ENCODE measurements around the gene GRIK2.

The GRIK2 gene

DNA sequence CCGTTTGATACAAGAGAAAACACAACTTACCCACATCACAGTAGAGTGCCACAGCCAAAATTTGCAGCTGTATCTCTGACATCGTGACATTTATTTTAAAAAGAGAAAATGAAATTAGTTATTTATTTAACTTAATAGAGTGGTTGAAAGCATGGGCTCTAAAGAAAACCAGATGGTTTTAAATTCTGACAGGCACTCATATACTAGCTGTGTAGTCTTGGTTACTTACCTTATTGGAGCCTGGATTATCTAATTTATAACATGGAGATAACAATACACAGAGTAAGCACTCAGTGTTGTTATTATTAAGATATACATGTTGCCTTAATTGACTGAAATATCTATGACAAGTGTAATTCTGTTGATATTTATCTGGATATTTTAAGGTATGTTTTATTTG is 334.9 kb downstream of the GRIK2 start:
- no peak for DNase-seq

DNA sequence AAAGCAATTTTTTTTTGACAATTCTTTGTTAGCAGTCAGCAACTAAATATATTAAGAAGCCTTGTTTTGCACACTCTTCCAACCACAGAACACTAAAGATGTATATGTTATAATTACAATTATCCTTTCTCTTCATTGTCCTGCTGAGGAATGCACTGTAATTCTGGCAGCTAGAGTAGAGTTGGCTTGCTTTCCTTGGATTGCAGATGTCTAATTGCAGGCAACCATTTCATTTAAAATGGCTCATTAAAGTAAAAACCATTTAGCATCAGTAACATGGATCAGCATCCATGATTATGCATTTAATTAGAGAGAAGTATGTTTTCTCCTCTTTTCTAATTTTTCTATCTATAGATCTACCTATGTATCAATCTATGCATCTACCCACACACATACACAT is 335.4 kb downstream of the GRIK2 start:
- no peak for DNase-seq

DNA sequence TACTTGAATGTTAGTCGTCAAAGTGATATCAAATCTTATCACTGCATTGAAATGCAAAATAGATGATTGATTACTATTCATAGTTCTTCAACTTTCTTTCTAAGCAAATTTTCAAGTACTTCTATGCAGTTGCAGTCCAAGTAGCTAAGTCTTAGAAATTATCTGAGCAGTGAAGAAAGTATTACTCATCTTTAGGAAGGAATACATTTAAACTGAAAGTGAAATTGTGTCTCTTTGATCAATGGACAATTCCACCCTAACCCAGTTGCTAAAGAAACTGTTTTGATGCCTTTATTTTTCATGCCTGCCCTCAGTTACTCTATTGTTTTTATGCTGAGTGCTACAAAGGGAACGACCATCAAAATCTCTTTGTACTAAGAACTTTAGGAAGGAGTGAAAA is 337.4 kb downstream of the GRIK2 start:
- DNase-seq: no peak

DNA sequence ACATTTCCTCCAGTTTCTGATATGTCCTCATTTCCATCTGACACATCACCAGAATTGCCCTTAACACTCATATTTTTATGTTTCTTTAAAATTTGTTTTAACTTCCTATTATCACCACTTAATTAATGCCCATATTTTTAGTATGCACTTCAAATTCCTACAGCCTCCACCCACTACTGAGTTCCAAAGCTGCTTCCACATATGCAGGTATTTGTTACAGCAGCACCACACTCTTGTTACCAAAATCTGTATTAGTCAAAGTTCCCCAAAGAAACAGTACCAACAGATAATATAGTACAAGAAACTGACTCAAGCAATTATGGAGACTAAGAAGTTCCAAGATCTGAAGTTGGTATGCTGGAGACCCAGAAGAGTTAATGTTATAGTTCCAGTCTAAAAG is 340.4 kb downstream of the GRIK2 start:
- no peak for DNase-seq

DNA sequence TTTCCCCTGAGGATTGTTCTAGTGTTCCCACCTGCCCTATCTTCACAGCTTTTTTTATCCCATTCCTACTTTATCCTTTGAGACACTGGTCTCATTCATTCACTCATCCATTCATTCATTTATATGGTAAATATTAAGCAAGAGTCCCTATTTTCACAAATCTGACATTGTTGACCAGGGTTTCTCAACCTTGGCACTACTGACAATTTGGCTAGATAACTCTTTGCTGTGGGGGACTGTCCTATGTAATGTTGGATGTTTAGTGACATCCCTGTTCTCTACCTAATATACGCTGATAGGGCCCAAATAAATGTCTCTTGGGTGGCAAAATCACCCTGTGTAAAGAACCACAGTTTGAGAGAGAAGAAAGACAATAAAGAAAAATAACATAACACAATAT is 345.0 kb downstream of the GRIK2 start:
- DNase-seq: no peak

DNA sequence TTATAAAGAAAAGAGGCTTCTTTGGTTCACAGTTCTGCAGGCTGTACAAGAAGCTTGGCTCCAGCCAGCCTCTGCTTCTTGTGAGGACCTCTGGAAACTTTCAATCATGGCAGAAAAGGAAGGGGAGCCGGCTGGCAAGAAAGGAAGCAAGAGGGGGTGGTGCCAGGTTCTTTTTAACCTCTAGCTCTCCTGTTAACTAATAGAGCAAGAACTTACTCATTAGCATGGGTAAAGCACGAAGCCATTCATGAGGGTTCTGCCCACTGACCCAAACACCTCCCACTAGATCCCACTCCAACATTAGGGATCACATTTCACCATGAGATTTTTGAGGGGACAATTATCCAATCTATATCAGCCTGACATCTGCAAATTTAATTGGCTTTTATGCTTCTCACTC is 347.1 kb downstream of the GRIK2 start:
- DNase-seq: no peak

- no peak for DNase-seq
Observed at GRCh38 chr6:101741474-101742171, 348.1 kb downstream of the GRIK2 start.

- DNase-seq: no peak
Observed at GRCh38 chr6:101747160-101747559, 353.7 kb downstream of the GRIK2 start.

DNA sequence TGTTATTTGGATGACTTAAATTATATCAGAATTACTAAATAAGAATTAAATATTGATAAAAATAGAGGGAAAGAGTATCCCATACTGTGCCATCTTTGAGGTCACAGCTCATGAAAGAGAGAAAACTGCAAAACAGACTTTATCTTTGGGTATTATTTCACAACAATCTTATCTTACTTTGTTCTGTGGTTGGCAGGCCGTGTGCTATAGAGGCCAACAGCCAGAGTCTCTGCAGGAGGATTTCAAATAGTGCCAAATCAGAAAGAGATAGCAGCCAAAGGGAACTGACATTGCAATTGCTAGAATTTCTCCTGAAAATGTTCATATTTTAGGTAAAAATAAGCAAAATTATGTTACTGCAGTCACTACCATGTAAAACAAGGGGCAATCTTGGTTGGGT is 354.2 kb downstream of the GRIK2 start:
- DNase-seq: no peak

DNA sequence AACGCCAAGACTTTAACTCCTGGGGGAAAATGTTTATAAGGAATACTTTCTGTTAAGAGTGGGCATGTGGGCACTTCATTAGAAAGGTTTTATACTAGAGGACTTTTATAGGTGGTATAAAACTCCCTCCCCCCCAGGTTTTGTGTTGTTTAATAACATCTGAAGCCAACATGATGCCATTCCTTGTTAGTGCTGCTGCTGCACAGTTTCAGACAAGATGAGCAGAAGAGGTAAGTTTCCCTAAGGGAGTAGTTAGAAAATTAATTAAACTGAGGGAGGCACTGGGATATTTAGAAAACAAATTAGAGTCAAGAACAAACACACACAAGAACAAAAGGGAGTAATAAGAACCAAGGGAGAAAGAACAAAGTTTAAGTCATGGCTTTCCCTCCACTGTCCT is 362.4 kb downstream of the GRIK2 start:
- DNase-seq: no peak

GRCh38 chr6:101758368-101758767 is 364.9 kb downstream of the GRIK2 start:
- no peak for DNase-seq

DNA sequence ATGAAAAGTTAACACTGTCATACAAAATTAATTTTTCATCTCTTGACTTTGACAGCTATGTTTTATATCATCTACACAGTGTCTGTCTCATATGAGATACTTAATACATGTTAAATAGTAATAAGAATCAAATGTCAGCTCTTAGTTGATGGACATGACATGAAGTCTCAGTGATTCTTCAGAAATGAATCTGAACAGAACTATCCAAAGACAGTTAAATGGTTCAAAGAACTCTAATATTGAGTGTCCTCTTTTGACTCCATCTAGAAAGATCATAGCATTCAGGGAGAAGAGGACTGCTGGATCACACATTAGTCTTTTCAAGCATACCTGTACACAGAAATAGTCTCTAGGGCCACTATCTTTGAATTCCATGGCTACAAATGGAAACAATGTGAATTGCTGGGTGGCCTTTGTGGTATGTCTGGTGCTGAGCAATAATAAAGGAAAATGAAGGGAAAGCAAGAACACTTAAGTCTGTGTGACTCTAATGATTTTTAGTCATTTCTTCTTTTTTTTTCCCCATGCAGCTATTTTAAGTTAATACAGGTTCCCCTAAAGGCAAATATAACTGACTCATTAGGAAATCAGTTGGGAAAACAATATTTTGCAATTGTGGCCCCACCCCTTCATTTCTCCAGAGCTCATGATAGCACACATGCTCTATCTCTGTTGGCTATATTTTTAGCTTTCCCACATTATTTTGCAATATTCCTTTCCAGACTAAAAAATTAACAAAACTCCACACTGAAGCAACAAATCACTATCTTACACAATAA is 367.5 kb downstream of the GRIK2 start:
- no peak for DNase-seq

DNA sequence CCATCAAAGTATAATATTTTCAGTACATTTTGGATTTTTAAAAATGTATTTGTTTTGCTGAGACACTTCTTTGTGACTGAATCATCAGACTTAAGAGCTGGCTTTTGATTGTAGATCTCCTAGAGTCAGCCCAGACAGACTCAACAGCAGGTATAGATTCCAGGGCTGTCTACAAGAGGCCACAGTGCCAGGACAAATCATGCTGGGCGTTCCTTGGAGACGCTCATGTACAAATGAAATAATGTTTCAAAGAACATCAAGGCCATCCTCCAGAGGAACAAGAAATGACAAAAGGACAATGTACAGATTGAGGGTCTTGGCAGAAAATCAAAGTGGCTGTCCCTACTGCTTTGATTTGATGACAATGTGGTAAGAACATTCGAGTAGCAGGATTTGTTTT is 369.3 kb downstream of the GRIK2 start:
- DNase-seq: no peak

DNA sequence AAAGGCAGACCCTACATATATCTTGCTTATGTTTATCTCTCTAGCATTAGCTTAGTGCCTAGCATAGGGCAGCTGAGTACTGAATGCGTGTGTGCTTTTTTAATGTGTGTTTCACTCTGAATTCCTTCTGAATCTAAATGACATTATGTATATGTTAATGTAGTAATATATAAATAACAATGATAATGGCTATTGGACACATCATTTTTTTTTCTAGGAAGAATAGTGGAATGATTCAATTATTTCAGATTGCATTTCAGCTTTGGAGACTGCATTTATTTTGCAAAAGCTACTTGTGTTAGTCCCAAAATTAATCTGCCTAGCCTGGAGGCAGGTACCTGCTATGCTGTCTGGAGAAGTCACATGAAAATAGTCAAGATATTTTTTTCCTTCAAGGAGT is 371.8 kb downstream of the GRIK2 start:
- DNase-seq: no peak

DNA sequence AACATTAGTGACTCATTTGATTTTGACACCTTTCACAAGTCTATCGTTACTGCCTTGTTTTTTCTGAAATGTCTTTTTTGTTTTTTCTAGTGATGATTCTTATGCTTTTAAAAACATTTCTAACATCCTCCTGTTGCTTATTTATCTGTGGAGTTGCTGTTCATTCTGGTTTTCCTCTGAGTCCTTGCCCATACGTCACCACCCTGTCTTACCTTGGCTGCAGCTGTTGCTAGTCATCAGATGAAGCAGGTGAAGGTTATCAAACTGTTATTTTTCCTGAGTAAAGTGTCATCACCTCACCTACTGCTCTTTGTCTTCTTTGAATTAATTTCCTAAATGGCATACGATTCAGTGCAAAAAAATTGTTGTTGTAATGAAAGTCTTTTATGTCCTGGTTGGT is 376.6 kb downstream of the GRIK2 start:
- DNase-seq: no peak

- no peak for DNase-seq
Observed at GRCh38 chr6:101776919-101777350, 383.4 kb downstream of the GRIK2 start.

DNA sequence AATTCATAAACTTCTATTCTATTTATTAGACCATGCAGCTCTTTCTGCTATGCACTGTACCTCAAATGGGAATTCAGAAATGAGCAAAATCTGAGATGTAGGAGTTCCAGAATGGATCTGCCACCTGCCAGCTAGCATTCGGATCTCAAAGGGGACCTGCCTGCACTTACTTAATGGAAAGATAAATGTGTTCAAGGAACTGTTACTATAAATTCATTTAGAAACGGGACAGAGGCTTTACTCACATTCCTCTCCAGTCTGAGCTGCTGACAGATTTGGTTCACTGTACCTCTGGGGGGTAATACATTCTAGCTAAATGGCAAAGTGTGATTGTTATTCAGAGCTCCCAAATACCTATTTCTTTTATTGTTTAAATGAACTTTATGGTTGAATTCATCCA is 384.1 kb downstream of the GRIK2 start:
- no peak for DNase-seq

GRCh38 chr6:101779051-101779844 is 385.7 kb downstream of the GRIK2 start:
- no peak for DNase-seq

- no peak for DNase-seq
Observed at GRCh38 chr6:101783287-101783686, 389.8 kb downstream of the GRIK2 start.

GRCh38 chr6:101784094-101784493 is 390.6 kb downstream of the GRIK2 start:
- DNase-seq: no peak

- no peak for DNase-seq
Observed at GRCh38 chr6:101799531-101799930, 406.0 kb downstream of the GRIK2 start.

DNA sequence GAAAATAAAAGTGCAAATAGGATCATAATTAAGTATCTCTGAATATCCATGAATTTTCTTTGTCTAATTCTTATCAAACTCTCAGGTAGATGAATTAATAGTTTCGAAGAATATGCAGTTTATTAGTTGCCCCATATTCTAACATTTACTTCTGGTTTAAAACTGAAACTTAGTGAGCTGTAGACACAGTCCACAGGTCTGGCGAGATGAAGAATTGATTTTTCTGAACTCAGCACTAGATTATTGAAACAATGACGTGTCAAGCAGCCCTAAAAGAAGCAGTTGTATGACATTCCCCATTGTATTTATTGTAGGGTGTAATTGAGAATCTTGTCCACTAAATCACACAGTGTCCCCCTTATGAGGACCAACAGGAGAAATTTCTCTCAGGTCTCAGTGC is 407.1 kb downstream of the GRIK2 start:
- no peak for DNase-seq

DNA sequence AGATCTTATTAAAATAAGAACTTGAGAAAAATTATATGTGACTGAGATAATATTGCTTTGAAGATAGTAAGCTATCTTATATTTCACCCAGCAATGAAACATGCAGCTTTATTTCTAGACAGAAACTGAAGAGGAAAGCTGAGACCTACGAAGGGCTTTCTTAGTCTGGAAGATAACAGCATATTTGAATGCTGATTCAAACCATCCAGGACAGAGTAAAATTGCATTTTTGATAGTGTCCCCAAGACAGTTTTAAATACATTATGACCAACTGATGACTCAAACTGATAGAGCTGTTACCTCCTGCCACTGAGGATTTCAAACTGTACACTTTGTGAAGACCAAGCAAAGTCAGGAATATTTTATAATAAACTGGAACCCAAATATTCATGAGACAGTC is 409.6 kb downstream of the GRIK2 start:
- no peak for DNase-seq

DNA sequence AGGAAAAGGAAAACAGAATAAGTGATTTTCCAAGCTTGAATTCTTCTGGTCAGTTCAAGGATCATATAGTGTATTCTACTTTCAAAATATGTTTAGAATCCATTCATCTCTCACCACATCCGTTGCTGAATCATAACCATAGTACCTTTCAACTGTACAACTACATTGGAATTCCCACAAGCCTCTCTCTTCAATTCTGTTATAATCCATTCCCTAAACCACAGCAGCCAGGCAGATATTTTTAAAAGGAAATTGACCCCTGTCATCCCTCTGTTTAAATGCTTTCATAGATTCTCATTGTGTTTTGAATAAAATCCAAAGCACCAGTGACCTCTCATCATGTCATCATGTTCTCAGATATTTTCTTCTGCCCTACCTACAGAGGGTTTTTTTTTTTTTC is 412.7 kb downstream of the GRIK2 start:
- DNase-seq: no peak
